ENCODE data around the gene CLMN.

DNA sequence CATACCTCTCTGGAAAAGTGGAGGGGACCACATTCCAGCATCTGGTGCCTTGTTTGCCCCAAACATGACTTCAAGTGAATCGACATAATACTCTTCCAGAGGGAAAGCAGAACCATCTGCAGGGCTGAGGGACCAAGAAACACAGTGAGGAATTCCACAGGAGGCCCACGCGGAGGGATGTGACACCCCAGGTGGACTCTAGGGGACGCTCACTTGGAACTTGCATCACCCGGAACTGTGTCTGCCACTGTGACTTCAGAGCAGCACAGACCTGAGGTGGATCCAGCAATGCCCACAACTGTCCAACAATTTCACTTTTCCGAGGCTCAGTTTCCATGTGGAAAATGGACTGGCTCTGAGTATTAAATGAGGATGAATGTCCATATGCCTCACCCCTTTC, 14.3 kb upstream of the CLMN start:
- TF ChIP-seq, protein P1, sequence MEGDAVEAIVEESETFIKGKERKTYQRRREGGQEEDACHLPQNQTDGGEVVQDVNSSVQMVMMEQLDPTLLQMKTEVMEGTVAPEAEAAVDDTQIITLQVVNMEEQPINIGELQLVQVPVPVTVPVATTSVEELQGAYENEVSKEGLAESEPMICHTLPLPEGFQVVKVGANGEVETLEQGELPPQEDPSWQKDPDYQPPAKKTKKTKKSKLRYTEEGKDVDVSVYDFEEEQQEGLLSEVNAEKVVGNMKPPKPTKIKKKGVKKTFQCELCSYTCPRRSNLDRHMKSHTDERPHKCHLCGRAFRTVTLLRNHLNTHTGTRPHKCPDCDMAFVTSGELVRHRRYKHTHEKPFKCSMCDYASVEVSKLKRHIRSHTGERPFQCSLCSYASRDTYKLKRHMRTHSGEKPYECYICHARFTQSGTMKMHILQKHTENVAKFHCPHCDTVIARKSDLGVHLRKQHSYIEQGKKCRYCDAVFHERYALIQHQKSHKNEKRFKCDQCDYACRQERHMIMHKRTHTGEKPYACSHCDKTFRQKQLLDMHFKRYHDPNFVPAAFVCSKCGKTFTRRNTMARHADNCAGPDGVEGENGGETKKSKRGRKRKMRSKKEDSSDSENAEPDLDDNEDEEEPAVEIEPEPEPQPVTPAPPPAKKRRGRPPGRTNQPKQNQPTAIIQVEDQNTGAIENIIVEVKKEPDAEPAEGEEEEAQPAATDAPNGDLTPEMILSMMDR (IDR thresholded peaks at IDR 0.05), result no peak
- TF ChIP-seq EZH2 (IDR thresholded peaks at IDR 0.05; ENCODE audit: borderline replicate concordance, insufficient read depth, low read depth, low read length, poor library complexity, severe bottlenecking), result no peak
